Fibroblast of lung (primary cell): ENCODE results near the gene GDF2.

Experiments used
- EZH2 ChIP-seq: IDR thresholded peaks from 2 replicates; pipeline ENCODE4 v1.5.1; 2012; ENCODE audit warnings: low read length, control low read depth, mild to moderate bottlenecking; ENCODE audit errors: missing control alignments
- TF ChIP-seq, protein P1 (sequence below), 2 donors: IDR thresholded peaks in 1 of 2; conservative IDR thresholded peaks in 1 of 2; 1 replicate in 1 of 2; 2 replicates in 1 of 2; pipeline ENCODE4 v1.5.1; 2011 to 2012; ENCODE audit warnings: low read length in 2 of 2, control low read depth in 1 of 2, inconsistent platforms in 1 of 2, low read depth in 1 of 2, mild to moderate bottlenecking in 1 of 2

DNA sequence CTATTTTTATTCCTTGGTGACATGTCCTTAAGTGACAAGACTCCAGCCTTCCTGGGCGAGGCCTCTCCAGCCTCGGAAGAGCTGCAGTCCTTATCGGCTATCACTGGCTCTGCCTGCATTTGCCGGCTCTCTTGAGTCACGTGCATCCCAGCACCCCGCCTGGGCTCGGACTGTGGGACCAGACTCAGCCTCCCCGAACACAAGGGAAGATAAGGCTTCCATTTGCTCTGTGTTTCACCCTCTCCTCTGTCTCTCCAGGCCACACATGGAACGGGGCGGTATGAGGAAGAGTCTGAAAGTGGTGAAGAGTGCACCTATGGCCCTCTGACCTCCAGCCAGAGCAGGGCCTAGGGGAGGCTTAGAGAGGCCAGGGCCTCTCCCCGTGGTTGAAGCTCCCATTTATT, 4.7 kb downstream of the GDF2 start:
- TF ChIP-seq, protein P1, sequence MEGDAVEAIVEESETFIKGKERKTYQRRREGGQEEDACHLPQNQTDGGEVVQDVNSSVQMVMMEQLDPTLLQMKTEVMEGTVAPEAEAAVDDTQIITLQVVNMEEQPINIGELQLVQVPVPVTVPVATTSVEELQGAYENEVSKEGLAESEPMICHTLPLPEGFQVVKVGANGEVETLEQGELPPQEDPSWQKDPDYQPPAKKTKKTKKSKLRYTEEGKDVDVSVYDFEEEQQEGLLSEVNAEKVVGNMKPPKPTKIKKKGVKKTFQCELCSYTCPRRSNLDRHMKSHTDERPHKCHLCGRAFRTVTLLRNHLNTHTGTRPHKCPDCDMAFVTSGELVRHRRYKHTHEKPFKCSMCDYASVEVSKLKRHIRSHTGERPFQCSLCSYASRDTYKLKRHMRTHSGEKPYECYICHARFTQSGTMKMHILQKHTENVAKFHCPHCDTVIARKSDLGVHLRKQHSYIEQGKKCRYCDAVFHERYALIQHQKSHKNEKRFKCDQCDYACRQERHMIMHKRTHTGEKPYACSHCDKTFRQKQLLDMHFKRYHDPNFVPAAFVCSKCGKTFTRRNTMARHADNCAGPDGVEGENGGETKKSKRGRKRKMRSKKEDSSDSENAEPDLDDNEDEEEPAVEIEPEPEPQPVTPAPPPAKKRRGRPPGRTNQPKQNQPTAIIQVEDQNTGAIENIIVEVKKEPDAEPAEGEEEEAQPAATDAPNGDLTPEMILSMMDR (conservative IDR thresholded peaks at IDR 0.05 in 1 of 2, IDR thresholded peaks at IDR 0.05 in 1 of 2; ENCODE audit: low read depth in 1 of 2, low read length in 2 of 2) = no peak
- no peak for TF ChIP-seq EZH2
